GM21528 (cell line): ENCODE results near the gene RASGRF2.

Experiments used
- ATAC-seq: cut with Tn5 transposase; IDR thresholded peaks from one replicate; pipeline ENCODE4 v1.9.1; 2021; ENCODE audit warnings: mild to moderate bottlenecking, moderate library complexity; ENCODE audit not compliant: unreplicated experiment, low FRiP score

RASGRF2 gene

DNA sequence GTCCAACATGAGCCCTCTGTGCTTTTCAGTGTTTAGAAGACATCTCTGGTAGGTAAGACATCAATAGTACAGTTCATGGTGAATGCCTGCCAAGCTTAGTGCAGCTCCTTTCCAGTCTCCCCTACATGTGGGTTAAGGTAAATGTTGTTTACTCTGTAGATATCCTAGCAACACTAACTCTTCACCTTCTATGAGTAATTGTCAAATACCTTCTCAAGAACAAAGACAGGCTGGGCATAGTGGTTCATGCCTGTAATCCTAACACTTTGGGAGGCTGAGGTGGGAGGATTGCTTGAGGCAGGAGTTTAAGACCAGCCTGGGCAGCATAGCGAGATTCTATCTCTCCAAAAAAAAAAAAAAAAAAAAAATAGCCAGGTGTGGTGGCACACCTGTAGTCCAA lies 18.7 kb upstream of the RASGRF2 start:
- no peak for ATAC-seq

DNA sequence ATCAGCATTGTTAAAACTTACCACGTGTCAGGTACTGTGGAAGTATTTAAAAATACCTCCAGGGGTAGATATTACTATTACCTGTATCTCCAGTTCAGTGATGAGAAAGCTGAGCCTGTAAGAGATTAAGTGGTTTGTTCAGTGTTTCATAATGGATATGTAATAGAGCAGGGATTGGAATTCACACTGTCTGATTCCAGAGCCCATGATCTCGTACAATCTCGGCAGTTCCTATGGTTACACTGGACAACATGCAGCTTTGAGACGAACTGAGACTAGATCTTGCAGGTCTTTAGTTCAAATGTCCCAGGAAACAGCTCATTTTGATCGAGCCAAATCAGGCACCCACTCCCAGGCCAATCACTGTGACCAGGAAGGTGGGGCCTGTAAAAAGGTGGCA lies 8.8 kb upstream of the RASGRF2 start:
- ATAC-seq = no peak

DNA sequence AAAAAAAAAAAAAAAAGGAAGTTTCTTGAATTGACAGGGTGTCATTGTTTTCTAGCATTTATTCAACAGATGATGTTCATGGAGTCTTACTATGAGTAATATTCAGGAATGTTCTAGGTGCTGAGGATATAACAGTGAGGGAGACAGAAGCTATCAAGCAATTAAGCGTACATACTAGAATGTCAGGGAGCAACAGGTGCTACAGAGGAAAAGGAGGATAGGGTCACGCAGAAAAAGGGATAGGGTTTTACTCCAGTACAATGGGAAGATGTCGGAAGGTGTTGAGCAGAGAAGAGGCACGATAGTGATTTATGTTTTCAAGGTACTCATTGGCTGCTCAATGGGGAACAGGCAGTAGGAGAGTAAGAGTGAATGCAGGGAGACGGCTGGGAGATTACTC lies 6.6 kb upstream of the RASGRF2 start:
- no peak for ATAC-seq

GRCh38 chr5:80955082-80955590 lies 5.0 kb upstream of the RASGRF2 start:
- no peak for ATAC-seq

DNA sequence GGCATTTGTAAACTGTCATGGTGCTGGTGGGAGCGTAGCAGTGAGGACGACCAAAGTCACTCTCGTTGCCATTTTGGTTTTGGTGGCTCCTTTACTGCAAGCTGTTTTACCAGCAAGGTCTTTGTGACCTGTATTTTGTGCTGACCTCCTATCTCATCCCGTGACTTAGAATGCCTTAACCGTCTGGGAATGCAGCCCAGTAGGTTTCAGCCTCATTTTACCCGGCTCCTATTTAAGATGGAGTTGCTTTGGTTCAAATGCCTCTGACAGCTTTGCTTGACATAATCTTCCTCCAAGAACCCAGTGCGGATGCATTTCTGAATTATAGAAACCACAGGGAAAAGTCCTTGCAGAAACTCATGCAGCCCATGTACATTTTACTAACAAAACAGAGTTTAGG lies 3.9 kb upstream of the RASGRF2 start:
- ATAC-seq = no peak

- no peak for ATAC-seq
Observed at GRCh38 chr5:80957031-80957761, 3.0 kb upstream of the RASGRF2 start.

GRCh38 chr5:80958616-80959015 lies 1.5 kb upstream of the RASGRF2 start:
- no peak for ATAC-seq

GRCh38 chr5:80959138-80959537 lies 1.0 kb upstream of the RASGRF2 start:
- no peak for ATAC-seq

DNA sequence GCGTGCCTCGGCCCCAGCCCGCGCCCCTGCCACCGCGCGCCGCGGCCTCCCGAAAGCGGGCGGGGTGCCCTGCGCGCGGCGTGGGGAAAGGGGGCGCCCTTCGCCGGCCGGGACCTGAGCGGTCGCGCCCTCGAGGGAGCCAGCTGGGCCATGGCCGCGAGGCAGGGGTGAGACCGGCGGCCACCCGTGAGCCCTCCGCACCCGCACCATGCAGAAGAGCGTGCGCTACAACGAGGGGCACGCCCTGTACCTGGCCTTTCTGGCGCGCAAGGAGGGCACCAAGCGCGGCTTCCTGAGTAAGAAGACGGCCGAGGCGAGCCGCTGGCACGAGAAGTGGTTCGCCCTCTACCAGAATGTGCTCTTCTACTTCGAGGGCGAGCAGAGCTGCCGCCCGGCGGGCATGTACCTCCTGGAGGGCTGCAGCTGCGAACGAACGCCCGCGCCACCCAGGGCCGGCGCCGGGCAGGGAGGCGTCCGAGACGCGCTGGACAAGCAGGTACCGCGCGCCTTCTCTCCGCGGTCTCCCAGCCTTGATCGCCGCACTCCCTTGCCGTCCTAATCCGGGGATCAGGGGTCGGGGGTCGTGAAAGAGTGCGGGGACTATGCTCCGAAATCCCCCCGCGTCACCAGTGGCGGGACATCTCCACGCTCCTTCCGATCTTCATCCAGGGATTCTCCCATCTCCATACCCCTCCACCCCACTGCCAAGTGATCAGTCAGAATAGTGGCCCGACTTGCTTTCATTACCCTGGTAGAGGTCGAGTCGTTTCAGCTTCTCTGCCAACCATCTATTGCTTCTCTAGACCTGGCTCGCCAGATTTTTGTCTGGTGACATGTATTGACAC lies 590 bp downstream of the RASGRF2 start:
- no peak for ATAC-seq

DNA sequence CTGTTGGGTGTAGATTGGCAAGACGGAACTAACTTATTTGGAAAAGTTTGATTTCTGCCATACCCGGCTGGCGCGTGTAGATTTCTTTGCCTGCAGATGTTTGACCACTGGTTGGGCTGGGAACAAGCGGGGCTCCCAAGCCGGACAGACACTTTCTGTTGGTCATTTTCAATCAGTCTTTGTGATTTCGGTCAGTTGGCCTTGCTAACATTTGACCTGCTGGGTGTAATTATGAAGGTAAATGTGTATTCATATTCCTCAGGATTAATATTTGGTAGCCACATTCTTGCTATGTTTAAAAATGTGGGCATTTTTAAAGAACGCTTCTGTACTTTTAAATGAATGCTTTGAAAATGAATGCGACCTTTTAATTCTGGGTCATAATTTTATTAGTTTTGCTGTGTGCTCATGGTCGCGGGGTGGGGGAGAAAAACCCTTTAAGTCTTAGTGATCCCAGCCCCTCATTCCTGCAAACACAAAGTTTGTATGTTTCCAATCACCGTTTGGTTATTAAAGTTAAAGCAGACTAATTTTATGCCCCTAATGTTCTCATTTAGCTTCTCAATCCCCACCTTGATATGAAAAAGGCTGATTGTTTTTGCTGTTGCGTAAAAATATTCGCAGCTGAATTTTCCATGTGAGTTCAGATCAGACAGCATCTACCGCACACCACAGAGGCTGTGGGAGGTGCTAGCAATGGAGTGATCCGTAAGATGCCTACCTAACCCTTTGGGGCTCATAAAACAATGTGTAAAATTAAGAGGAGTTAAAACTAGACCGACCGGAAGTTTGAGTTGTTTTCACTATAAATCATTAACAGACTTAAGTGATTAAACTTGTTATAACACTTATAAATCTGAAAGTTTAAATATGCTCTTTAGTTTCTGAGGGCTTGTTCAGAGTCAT lies 1.5 kb downstream of the RASGRF2 start:
- ATAC-seq = no peak

DNA sequence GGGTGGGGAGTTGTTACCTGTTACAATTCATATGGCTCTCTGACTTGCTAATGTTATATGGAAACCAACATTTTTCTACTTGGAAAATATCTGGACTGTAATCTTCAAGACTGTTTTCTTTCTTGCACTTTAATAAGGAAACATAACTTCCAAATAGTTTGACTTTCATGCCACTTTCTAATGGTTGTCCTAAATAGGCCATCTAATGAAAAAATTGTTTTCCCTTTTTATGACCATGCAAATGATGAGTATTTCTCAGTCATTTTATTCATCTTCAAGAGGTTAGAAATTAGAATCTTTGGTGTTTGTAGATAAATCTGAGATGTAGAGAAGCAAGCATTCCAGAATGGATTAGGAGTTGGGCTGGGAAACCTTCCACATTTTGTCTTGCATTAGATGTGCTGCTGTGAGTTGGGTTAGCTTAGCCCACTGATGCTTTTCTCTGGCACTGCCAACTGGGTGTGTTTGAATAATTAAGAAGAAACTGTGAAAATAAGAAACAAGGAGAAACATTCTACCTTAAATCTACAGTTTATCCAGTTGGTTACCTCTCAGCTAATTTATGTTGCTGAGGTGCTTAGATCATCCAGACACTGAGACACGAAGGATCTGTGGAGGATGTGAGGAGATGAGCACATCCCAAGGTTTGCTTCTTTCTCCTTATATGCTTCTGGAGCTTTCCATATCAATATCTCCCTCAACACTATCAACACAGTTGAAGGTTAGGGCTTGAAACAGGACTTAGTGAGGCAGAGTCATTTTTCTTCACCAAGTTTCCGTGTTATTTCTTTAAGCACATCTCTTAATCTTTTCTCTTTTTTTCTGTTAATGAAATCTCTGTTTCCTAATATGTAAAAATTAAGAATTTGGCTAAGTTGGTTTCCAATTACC lies 2.7 kb downstream of the RASGRF2 start:
- ATAC-seq = no peak

DNA sequence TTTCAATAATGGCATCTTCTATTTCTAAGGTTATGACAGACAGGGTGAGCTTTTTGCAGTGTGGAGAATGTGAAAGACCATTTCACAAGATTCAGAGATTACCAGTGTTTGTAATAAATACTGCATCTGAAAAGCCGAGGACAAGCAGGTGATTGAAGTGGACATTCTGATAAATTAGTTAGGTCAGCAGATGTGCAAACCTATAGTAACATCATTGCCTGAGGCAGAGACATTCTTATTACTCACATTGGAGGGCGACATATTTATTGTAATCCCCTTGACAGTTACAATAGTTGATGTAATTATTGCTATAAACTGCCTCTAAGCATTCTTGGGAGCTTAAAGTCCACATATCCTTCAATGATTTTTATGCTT lies 3.3 kb downstream of the RASGRF2 start:
- ATAC-seq = no peak

GRCh38 chr5:80963966-80964481 lies 3.9 kb downstream of the RASGRF2 start:
- no peak for ATAC-seq

DNA sequence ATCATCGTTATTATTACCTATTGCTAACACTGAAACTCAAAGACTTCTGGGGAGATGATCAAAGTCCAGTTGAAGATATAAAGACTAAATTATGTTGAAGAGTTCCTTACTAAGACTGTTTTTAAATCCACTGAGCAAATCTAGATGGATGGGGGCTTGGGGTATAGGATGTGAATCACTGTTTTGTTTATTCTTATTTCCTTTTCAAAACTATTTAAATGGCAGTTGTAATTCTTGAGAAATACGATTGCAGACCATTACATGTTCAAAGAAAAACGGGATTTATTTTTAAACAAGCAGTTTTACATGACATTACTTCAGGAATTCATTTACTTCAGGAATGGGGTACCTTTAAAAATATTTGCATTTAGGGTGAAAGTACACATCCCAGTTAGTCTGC lies 4.3 kb downstream of the RASGRF2 start:
- ATAC-seq = no peak

- ATAC-seq = no peak
Observed at GRCh38 chr5:80964919-80965318, 4.8 kb downstream of the RASGRF2 start.

DNA sequence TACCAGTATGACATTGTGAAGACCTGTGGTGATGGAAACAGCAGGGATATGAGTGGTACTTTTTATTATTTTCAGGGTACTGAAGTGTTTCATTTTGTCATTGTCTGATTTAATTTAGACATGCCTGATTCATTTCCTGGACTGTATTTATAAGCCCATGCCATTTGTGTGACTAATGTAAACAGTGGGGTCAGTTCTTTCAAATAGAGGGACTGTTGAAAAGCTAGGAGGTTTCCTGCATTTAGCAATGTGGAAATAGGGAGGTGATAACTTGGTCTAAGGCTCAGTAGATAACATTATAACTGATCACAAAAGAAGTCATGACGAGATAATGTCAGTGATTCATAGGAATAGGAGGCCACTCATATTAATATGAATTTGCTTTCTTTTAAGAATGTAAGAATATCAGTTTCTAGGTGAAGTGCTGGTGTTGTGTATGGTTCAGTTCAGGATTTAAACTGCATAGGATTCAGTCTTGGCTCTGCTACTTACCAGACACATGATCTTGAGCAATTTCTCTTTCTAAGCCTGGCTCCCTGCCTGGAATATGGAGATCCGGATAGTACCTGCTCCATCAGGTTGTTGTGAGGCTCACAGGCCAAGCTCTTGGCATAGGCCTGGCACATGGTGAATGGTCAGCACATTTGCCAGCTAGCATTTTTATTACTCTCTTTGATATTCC lies 7.5 kb downstream of the RASGRF2 start:
- ATAC-seq = no peak

- ATAC-seq = no peak
Observed at GRCh38 chr5:80973027-80973426, 12.9 kb downstream of the RASGRF2 start.

- ATAC-seq = no peak
Observed at GRCh38 chr5:80975065-80975464, 14.9 kb downstream of the RASGRF2 start.

- no peak for ATAC-seq
Observed at GRCh38 chr5:80976985-80977384, 16.8 kb downstream of the RASGRF2 start.
